H1 (cell line): ENCODE data around the gene LAMTOR3. TPM values are rescaled to one million over a fixed set of nuclear protein-coding genes. Genes with fewer than 3 reads are reported as not detected.

Experiments used
- CTCF ChIA-PET: fragments of 300-600 bp; sonication (Branson Sonifier 250); formaldehyde crosslinking; loops from one replicate; lab custom pipeline; 2021; ENCODE audit not compliant: partially characterized antibody; lab: Charles Lee
- POLR2A ChIA-PET: fragments of 300-600 bp; sonication (Branson Sonifier 250); formaldehyde crosslinking; loops from one replicate; lab custom pipeline; 2021; ENCODE audit warnings: inconsistent platforms; ENCODE audit not compliant: partially characterized antibody; lab: Charles Lee
- DNase-seq, 2 experiments: peaks; one replicate each; pipeline versions ENCODE4 v3.0.0 to v3.0.0-alpha.2; 2010 to 2022; ENCODE audit warnings: low spot score in 2 of 2, low read depth in 1 of 2, mixed read lengths in 1 of 2
- FAIRE-seq: peaks from 2 replicates; lab custom pipeline; 2011; peaks lifted over from hg19 to GRCh38; lab: Jason Lieb, UNC
- H2AFZ ChIP-seq: 2 replicates; pipeline ENCODE4 v1.8.1; 2012; ENCODE audit warnings: low read length, inconsistent platforms
- H2AK5ac ChIP-seq: 2 replicates; pipeline ENCODE4 v1.6.1; 2013; ENCODE audit warnings: low read depth, low read length
- H2BK120ac ChIP-seq: replicated peaks from 2 replicates; pipeline ENCODE3; 2013; ENCODE audit warnings: low read depth, low read length, inconsistent platforms
- H2BK12ac ChIP-seq: 2 replicates; pipeline ENCODE4 v1.6.1; 2013; ENCODE audit warnings: low read depth, low read length
- H2BK15ac ChIP-seq: 2 replicates; pipeline ENCODE4 v1.6.1; 2013; ENCODE audit warnings: low read length
- H2BK20ac ChIP-seq: 2 replicates; pipeline ENCODE4 v1.6.1; 2013; ENCODE audit warnings: low read length
- H2BK5ac ChIP-seq: 2 replicates; pipeline ENCODE4 v1.6.1; 2013; ENCODE audit warnings: low read depth, low read length
- H3K14ac ChIP-seq: 2 replicates; pipeline ENCODE4 v1.6.1; 2013; ENCODE audit warnings: inconsistent platforms; ENCODE audit not compliant: insufficient read length
- H3K18ac ChIP-seq: 2 replicates; pipeline ENCODE4 v1.6.1; 2013; ENCODE audit warnings: low read length; ENCODE audit errors: extremely low read depth
- H3K23ac ChIP-seq: 2 replicates; pipeline ENCODE4 v1.6.1; 2013; ENCODE audit warnings: inconsistent platforms; ENCODE audit not compliant: insufficient read length
- H3K23me2 ChIP-seq: 2 replicates; pipeline ENCODE4 v1.6.1; 2013; ENCODE audit warnings: low read depth, low read length
- H3K27ac ChIP-seq: 2 replicates; pipeline ENCODE4 v1.6.1; 2011; ENCODE audit warnings: low read depth, low read length, inconsistent platforms
- H3K27me3 ChIP-seq, 4 experiments: replicated peaks in 1 of 4; 1 replicate in 1 of 4; 2 replicates in 3 of 4; pipeline versions ENCODE4 v1.6.1 to v1.8.1; 2011 to 2013; ENCODE audit warnings: low read length in 3 of 4, mild to moderate bottlenecking in 3 of 4, inconsistent platforms in 2 of 4, mixed read lengths in 2 of 4, moderate library complexity in 1 of 4; ENCODE audit not compliant: control insufficient read depth in 3 of 4, insufficient read depth in 3 of 4; ENCODE audit errors: extremely low read depth in 1 of 4
- H3K36me3 ChIP-seq, 4 experiments: 2 replicates each; pipeline versions ENCODE4 v1.6.1 to v1.8.1; 2011 to 2013; ENCODE audit warnings: mild to moderate bottlenecking in 4 of 4, low read length in 3 of 4, moderate library complexity in 2 of 4, control low read depth in 1 of 4, inconsistent platforms in 1 of 4; ENCODE audit not compliant: insufficient read depth in 4 of 4, control insufficient read depth in 2 of 4
- H3K4ac ChIP-seq: replicated peaks from 2 replicates; pipeline ENCODE3; 2013; ENCODE audit warnings: low read length, low read depth, mixed read lengths, inconsistent platforms; ENCODE audit not compliant: insufficient read length
- H3K4me1 ChIP-seq, 4 experiments: replicated peaks in 1 of 4; 1 replicate in 1 of 4; 2 replicates in 3 of 4; pipeline versions ENCODE4 v1.6.1 to v1.8.1; 2011 to 2013; ENCODE audit warnings: low read length in 3 of 4, inconsistent platforms in 2 of 4, mixed read lengths in 1 of 4; ENCODE audit not compliant: insufficient read depth in 4 of 4, control insufficient read depth in 3 of 4
- H3K4me2 ChIP-seq, 2 experiments: 2 replicates each; pipeline versions ENCODE4 v1.6.1 to v1.8.1; 2011 to 2013; ENCODE audit warnings: low read depth in 2 of 2, low read length in 2 of 2, control low read depth in 1 of 2, inconsistent platforms in 1 of 2, mild to moderate bottlenecking in 1 of 2; ENCODE audit not compliant: insufficient read depth in 1 of 2
- H3K4me3 ChIP-seq, 4 experiments: fragments of 200-600, 300-600 bp in 1 of 4; sonication (generic), shearing (Covaris generic), sonication (Bioruptor Twin) in 1 of 4; 2 replicates each; pipeline versions ENCODE4 v1.5.1 to v1.8.1; 2011 to 2016; ENCODE audit warnings: low read length in 4 of 4, low read depth in 3 of 4, control low read depth in 2 of 4, inconsistent platforms in 2 of 4, mild to moderate bottlenecking in 2 of 4, mixed read lengths in 1 of 4, moderate library complexity in 1 of 4; ENCODE audit not compliant: insufficient read depth in 2 of 4; ENCODE audit errors: extremely low read depth in 1 of 4
- H3K56ac ChIP-seq: replicated peaks from 2 replicates; pipeline ENCODE3; 2013; ENCODE audit warnings: low read depth, mild to moderate bottlenecking, mixed read lengths, low read length, inconsistent platforms; ENCODE audit not compliant: insufficient read length
- H3K79me1 ChIP-seq: 2 replicates; pipeline ENCODE4 v1.6.1; 2013; ENCODE audit warnings: low read depth, low read length, control low read depth
- H3K79me2 ChIP-seq, 2 experiments: 2 replicates each; pipeline versions ENCODE4 v1.6.1 to v1.8.1; 2012 to 2013; ENCODE audit warnings: low read length in 2 of 2, mild to moderate bottlenecking in 2 of 2, inconsistent platforms in 1 of 2; ENCODE audit not compliant: insufficient read depth in 2 of 2, control insufficient read depth in 1 of 2
- H3K9ac ChIP-seq, 4 experiments: replicated peaks in 1 of 4; 1 replicate in 1 of 4; 2 replicates in 3 of 4; pipeline versions ENCODE4 v1.6.1 to v1.8.1; 2011 to 2013; ENCODE audit warnings: low read depth in 3 of 4, low read length in 3 of 4, control low read depth in 2 of 4, mild to moderate bottlenecking in 2 of 4, moderate library complexity in 2 of 4, inconsistent platforms in 1 of 4; ENCODE audit errors: extremely low read depth in 1 of 4
- H3K9me3 ChIP-seq, 2 experiments: 2 replicates each; pipeline versions ENCODE4 v1.6.1 to v1.8.1; 2012 to 2013; ENCODE audit warnings: mild to moderate bottlenecking in 2 of 2, moderate library complexity in 2 of 2, control low read depth in 1 of 2, inconsistent platforms in 1 of 2, low read depth in 1 of 2, low read length in 1 of 2, mixed read lengths in 1 of 2; ENCODE audit not compliant: insufficient read depth in 2 of 2
- H4K20me1 ChIP-seq, 2 experiments: replicated peaks in 1 of 2; 2 replicates each; pipeline versions ENCODE3 to v1.8.1; 2011 to 2013; ENCODE audit warnings: inconsistent platforms in 2 of 2, low read length in 2 of 2, mild to moderate bottlenecking in 1 of 2; ENCODE audit not compliant: insufficient read depth in 2 of 2, control insufficient read depth in 1 of 2
- H4K5ac ChIP-seq: 2 replicates; pipeline ENCODE4 v1.6.1; 2013; ENCODE audit warnings: low read length, low read depth, mixed read lengths, inconsistent platforms; ENCODE audit not compliant: insufficient read length
- H4K8ac ChIP-seq: 2 replicates; pipeline ENCODE4 v1.8.0; 2013; ENCODE audit warnings: mild to moderate bottlenecking, moderate library complexity, low read length, inconsistent platforms; ENCODE audit not compliant: insufficient read depth; ENCODE audit errors: extremely low read depth
- H4K91ac ChIP-seq: replicated peaks from 2 replicates; pipeline ENCODE3; 2013; ENCODE audit warnings: low read length, mixed read lengths, inconsistent platforms; ENCODE audit not compliant: insufficient read length
- CBX5 ChIP-seq: fragments of 300-800, 300-1000 bp; sonication (generic); IDR thresholded peaks from 2 replicates; pipeline ENCODE4 v1.7.1; 2016; ENCODE audit warnings: antibody characterized with exemption, low read length, low read depth
- CEBPB ChIP-seq: IDR thresholded peaks from 2 replicates; pipeline ENCODE4 v1.6.1; 2012; ENCODE audit warnings: low read depth, low read length
- KDM1A ChIP-seq: fragments of 200-600, 300-600 bp; sonication (generic); IDR thresholded peaks from 2 replicates; pipeline ENCODE4 v1.7.1; 2016; ENCODE audit warnings: mild to moderate bottlenecking, low read length, borderline replicate concordance
- RAD21 ChIP-seq, 2 experiments: IDR thresholded peaks in 1 of 2; conservative IDR thresholded peaks in 1 of 2; 2 replicates each; pipeline ENCODE4 v1.6.1; 2011; ENCODE audit warnings: low read depth in 2 of 2, low read length in 2 of 2, improper control_type of control experiment in 1 of 2, inconsistent platforms in 1 of 2, mild to moderate bottlenecking in 1 of 2, moderate library complexity in 1 of 2
- SAP30 ChIP-seq: fragments of 300-600 bp; sonication (generic); IDR thresholded peaks from 2 replicates; pipeline ENCODE4 v1.7.1; 2012; ENCODE audit warnings: low read length, moderate library complexity, mild to moderate bottlenecking, inconsistent platforms; ENCODE audit not compliant: insufficient read depth, insufficient replicate concordance
- SP1 ChIP-seq: IDR thresholded peaks from 2 replicates; pipeline ENCODE4 v1.6.1; 2011; ENCODE audit warnings: low read depth, low read length
- WGBS, 2 experiments: shearing (Covaris generic) in 1 of 2; methylation state at CpG; one replicate each; pipeline versions ENCODE4 v1.1.6 to v1.1.7; 2013 to 2015; ENCODE audit warnings: low lambda C conversion rate in 2 of 2, mixed read lengths in 2 of 2, inconsistent platforms in 1 of 2, low coverage in 1 of 2, missing lambda C conversion rate in 1 of 2; ENCODE audit not compliant: insufficient replicate concordance in 2 of 2, insufficient coverage in 1 of 2, insufficient read length in 1 of 2; ENCODE audit errors: extremely low coverage in 1 of 2, missing lambda C conversion rate in 1 of 2; 5-methylcytosine and 5-hydroxymethylcytosine counted together
- polyA plus RNA-seq, 7 experiments: library from polyadenylated mRNA; depleted of rRNA in 3 of 7; stranded (reverse) in 5 of 7; unstranded in 2 of 7; fragments of >200 nt in 5 of 7; fragments of 200-250 nt in 2 of 7; gene quantifications; 1 replicate in 5 of 7; 2 replicates in 1 of 7; 4 replicates in 1 of 7; pipeline versions ENCODE4 v1.2.1 to v1.2.3, GENCODE V29; 2011 to 2013; ENCODE audit warnings: missing spikeins in 2 of 7, mixed read lengths in 2 of 7
- total RNA-seq: library from RNA; stranded (reverse); fragmentation: NEBNext Ultra II Directional; extraction: Animal tissue kit (Norgen Biotek cat#: 25700); gene quantifications from 2 replicates; pipeline ENCODE4 v1.2.1, GENCODE V29; 2021

LAMTOR3 gene
- total and polyA plus RNA-seq, 2 of the 8 experiments (the other 6 are each of a cell fraction or from before 2014, with no cell fraction given): 25.1 to 34.4 TPM

GRCh38 chr4:99856166-99856565 lies 38.1 kb downstream of the LAMTOR3 start:
- Histone ChIP-seq H2BK120ac (no peak overlapping the region), H2AK5ac (no peak overlapping the region), H3K27me3 (no peaks in the 10 kb centered on the region), H3K23me2 (no peaks in the 10 kb centered on the region; the same call in 1 of the 2 replicates), H4K91ac (no peak overlapping the region), H3K56ac (no peak overlapping the region), H3K18ac (no peak overlapping the region), H4K5ac (no peak overlapping the region), H3K79me1 (no peaks in the 10 kb centered on the region), H3K4me1 (peaks cover 0 to 5% (median 0%) of the 10 kb centered on the region in 4 experiments; a peak in 1 of 7 replicates), H3K4me2 (no peak overlapping the region), H3K14ac (no peak overlapping the region), H2BK20ac (no peak overlapping the region), H3K23ac (no peak overlapping the region), H4K20me1 (no peaks in the 10 kb centered on the region), H2BK15ac (no peak overlapping the region), H2BK5ac (no peak overlapping the region), H4K8ac (no peak overlapping the region), H3K4me3 (no peak overlapping the region), H2AFZ (peak overlapping the region; percentile 71; the same call in 1 of the 2 replicates), H3K79me2 (no peaks in the 10 kb centered on the region), H3K9ac (no peak overlapping the region), H2BK12ac (no peak overlapping the region), H3K36me3 (no peaks in the 10 kb centered on the region), H3K9me3 (no peaks in the 10 kb centered on the region), H3K27ac (no peak overlapping the region), H3K4ac (no peak overlapping the region)
- FAIRE-seq: no peak
- POLR2A ChIA-PET: no interaction called here
- WGBS, 2 experiments: 94% methylated on average over 1 of the region's 1 CpG; no CpG with 5 or more reads in 1 of the 2 experiments
- no peak for TF ChIP-seq CBX5
- no peak for TF ChIP-seq SAP30
- TF ChIP-seq RAD21 (IDR thresholded peaks at IDR 0.05 in 1 of 2, conservative IDR thresholded peaks at IDR 0.05 in 1 of 2; ENCODE audit: low read depth in 2 of 2, low read length in 2 of 2): no peak
- no peak for TF ChIP-seq CEBPB
- TF ChIP-seq KDM1A: no peak
- no peak for TF ChIP-seq SP1
- DNase-seq: no peak
- CTCF ChIA-PET: interaction anchor here (1.5 kb wide), 1 partner anchor 48 kb away, joined by 6 read pairs; no protein-coding TSS in a partner anchor
